Measurements from ENCODE around the gene SYT17.

Gene SYT17

GRCh38 chr16:19265380-19265930, 97.4 kb downstream of the SYT17 start:
- TF ChIP-seq CTCF (IDR thresholded peaks at IDR 0.05; ENCODE audit: unreplicated experiment in 3 of 3) = no peak
- H3K36me3 Mint-ChIP-seq (ENCODE audit: low read depth) = no peaks in the 10 kb centered on the region
- no peak overlapping the region for H3K4me3 Mint-ChIP-seq
- peaks cover 8% of the 10 kb centered on the region for H3K9me3 Mint-ChIP-seq
- no peaks in the 10 kb centered on the region for H3K4me1 Mint-ChIP-seq
- H3K27me3 Mint-ChIP-seq (ENCODE audit: low read depth) = peaks cover 8% of the 10 kb centered on the region
- no peak overlapping the region for H3K27ac Mint-ChIP-seq

- no peak overlapping the region for H3K4me3 Mint-ChIP-seq
- no peak for TF ChIP-seq CTCF (IDR thresholded peaks at IDR 0.05; ENCODE audit: unreplicated experiment in 3 of 3)
- no peaks in the 10 kb centered on the region for H3K36me3 Mint-ChIP-seq (ENCODE audit: low read depth)
- H3K4me1 Mint-ChIP-seq = no peaks in the 10 kb centered on the region
- H3K27ac Mint-ChIP-seq = no peak overlapping the region
- peaks cover 8% of the 10 kb centered on the region for H3K9me3 Mint-ChIP-seq
- H3K27me3 Mint-ChIP-seq (ENCODE audit: low read depth) = no peaks in the 10 kb centered on the region
These were observed 98.7 kb downstream of the SYT17 start for GRCh38 chr16:19266774-19267173.

GRCh38 chr16:19269098-19269497, 101.1 kb downstream of the SYT17 start:
- Mint-ChIP-seq H3K27me3 (ENCODE audit: low read depth) (peaks cover 12% of the 10 kb centered on the region), H3K27ac (no peak overlapping the region), H3K36me3 (ENCODE audit: low read depth) (no peaks in the 10 kb centered on the region), H3K9me3 (peaks cover 8% of the 10 kb centered on the region), H3K4me3 (no peak overlapping the region), H3K4me1 (no peaks in the 10 kb centered on the region)
- TF ChIP-seq CTCF (IDR thresholded peaks at IDR 0.05; ENCODE audit: unreplicated experiment in 3 of 3) = no peak

GRCh38 chr16:19274165-19274797, 106.2 kb downstream of the SYT17 start:
- Mint-ChIP-seq H3K9me3 (peaks cover 2% of the 10 kb centered on the region), H3K36me3 (ENCODE audit: low read depth) (no peaks in the 10 kb centered on the region), H3K4me1 (no peaks in the 10 kb centered on the region), H3K27ac (no peak overlapping the region), H3K4me3 (no peak overlapping the region), H3K27me3 (ENCODE audit: low read depth) (peaks cover 14% of the 10 kb centered on the region)
- no peak for TF ChIP-seq CTCF (IDR thresholded peaks at IDR 0.05; ENCODE audit: unreplicated experiment in 3 of 3)

GRCh38 chr16:19278403-19278802, 110.4 kb downstream of the SYT17 start:
- no peak overlapping the region for H3K27ac Mint-ChIP-seq
- peaks cover 2% of the 10 kb centered on the region for H3K9me3 Mint-ChIP-seq
- peaks cover 5% of the 10 kb centered on the region for H3K27me3 Mint-ChIP-seq (ENCODE audit: low read depth)
- H3K4me1 Mint-ChIP-seq = no peaks in the 10 kb centered on the region
- H3K36me3 Mint-ChIP-seq (ENCODE audit: low read depth) = no peaks in the 10 kb centered on the region
- no peak overlapping the region for H3K4me3 Mint-ChIP-seq
- TF ChIP-seq CTCF (IDR thresholded peaks at IDR 0.05; ENCODE audit: unreplicated experiment in 3 of 3) = no peak

GRCh38 chr16:19281246-19281645, 113.2 kb downstream of the SYT17 start:
- Mint-ChIP-seq H3K36me3 (ENCODE audit: low read depth) (no peaks in the 10 kb centered on the region), H3K4me1 (no peaks in the 10 kb centered on the region), H3K4me3 (no peak overlapping the region), H3K9me3 (peaks cover 2% of the 10 kb centered on the region), H3K27me3 (ENCODE audit: low read depth) (no peaks in the 10 kb centered on the region), H3K27ac (no peak overlapping the region)
- TF ChIP-seq CTCF (IDR thresholded peaks at IDR 0.05; ENCODE audit: unreplicated experiment in 3 of 3) = no peak
